ENCODE results near the gene ZNF335.
A peak's percentile ranks its signal among the peaks of the same experiment; 100 is the strongest.

Gene ZNF335

DNA sequence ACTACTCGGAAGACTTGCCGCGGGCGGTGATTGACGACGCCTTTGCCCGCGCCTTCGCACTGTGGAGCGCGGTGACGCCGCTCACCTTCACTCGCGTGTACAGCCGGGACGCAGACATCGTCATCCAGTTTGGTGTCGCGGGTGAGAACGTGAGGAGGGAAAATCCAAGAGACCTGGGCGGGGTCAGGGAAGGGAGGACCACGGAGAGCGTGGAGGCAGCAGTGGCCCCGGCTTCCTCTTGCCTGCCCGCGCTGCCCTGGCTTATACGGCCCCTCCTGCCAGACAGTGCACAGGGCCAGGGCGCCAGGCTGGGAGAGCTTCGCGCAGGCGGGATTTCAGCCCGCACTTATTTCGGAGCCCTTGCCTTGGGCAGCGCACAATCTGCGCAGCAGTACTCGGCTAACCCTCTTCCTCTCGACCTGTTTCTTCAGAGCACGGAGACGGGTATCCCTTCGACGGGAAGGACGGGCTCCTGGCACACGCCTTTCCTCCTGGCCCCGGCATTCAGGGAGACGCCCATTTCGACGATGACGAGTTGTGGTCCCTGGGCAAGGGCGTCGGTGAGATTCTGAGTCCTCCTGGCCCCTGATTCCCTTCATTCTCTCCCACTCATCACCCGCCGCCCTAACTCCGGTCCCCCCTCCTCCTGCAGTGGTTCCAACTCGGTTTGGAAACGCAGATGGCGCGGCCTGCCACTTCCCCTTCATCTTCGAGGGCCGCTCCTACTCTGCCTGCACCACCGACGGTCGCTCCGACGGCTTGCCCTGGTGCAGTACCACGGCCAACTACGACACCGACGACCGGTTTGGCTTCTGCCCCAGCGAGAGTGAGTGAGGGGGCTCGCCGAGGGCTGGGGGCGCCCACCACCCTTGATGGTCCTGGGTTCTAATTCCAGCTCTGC, 38.7 kb upstream of the ZNF335 start:
- Histone ChIP-seq H3K18ac (ENCODE audit: low read length) (no peak overlapping the region), H3K4me2 (ENCODE audit: low read length) (no peak overlapping the region)

DNA sequence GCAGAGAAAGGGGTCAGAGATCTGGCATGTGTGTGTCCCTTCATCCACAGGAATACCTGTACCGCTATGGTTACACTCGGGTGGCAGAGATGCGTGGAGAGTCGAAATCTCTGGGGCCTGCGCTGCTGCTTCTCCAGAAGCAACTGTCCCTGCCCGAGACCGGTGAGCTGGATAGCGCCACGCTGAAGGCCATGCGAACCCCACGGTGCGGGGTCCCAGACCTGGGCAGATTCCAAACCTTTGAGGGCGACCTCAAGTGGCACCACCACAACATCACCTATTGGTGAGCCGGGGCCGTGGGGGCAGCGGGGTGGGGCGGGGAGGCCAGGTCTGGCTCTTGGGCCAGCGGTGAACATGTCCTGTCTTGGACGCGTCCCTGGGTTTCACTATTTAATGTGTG, 37.8 kb upstream of the ZNF335 start:
- Histone ChIP-seq H2AK5ac (ENCODE audit: low read length) (no peak overlapping the region), H4K5ac (ENCODE audit: low read length) (no peak overlapping the region), H3K9ac (ENCODE audit: low read length) (no peak overlapping the region), H3K4me2 (ENCODE audit: low read length) (no peak overlapping the region), H3K79me2 (ENCODE audit: control insufficient read depth, insufficient read depth, low read length) (no peaks in the 10 kb centered on the region), H2BK120ac (ENCODE audit: low read depth, low read length) (no peak overlapping the region), H2BK5ac (ENCODE audit: low read length) (no peak overlapping the region), H3K27ac (ENCODE audit: low read depth, low read length) (no peak overlapping the region), H3K27me3 (ENCODE audit: insufficient read depth, low read length, poor library complexity) (no peaks in the 10 kb centered on the region), H4K8ac (ENCODE audit: low read depth, low read length) (no peak overlapping the region), H3K36me3 (ENCODE audit: control insufficient read depth, insufficient read depth, low read length) (no peaks in the 10 kb centered on the region), H3K23ac (ENCODE audit: low read length) (no peak overlapping the region), H3K4me3 (ENCODE audit: low read length) (no peak overlapping the region), H3K4me1 (ENCODE audit: control insufficient read depth, low read depth, low read length) (peaks cover 17% of the 10 kb centered on the region), H3K79me1 (ENCODE audit: low read length) (no peaks in the 10 kb centered on the region), H3K56ac (ENCODE audit: low read length) (peak overlapping the region; percentile 47), H3K4ac (ENCODE audit: low read depth, low read length) (no peak overlapping the region), H3K18ac (ENCODE audit: low read length) (no peak overlapping the region), H2BK15ac (replicated peaks; ENCODE audit: low read depth) (no peak overlapping the region)
- no peak for DNase-seq
- no CpG with 5 or more reads among the region's 20 CpGs for WGBS (ENCODE audit: extremely low coverage, insufficient coverage, low lambda C conversion rate)

More for the DNA sequence above, 38.7 kb upstream of the ZNF335 start:
- Histone ChIP-seq H3K4me3 (ENCODE audit: low read length) (no peak overlapping the region), H2BK15ac (replicated peaks; ENCODE audit: low read depth) (no peak overlapping the region), H4K5ac (ENCODE audit: low read length) (no peak overlapping the region), H3K79me1 (ENCODE audit: low read length) (no peaks in the 10 kb centered on the region), H3K9ac (ENCODE audit: low read length) (no peak overlapping the region), H3K36me3 (ENCODE audit: control insufficient read depth, insufficient read depth, low read length) (no peaks in the 10 kb centered on the region), H2BK5ac (ENCODE audit: low read length) (no peak overlapping the region), H3K56ac (ENCODE audit: low read length) (peak overlapping the region; percentile 79), H2BK120ac (ENCODE audit: low read depth, low read length) (no peak overlapping the region), H3K27ac (ENCODE audit: low read depth, low read length) (no peak overlapping the region), H3K4ac (ENCODE audit: low read depth, low read length) (no peak overlapping the region), H3K27me3 (ENCODE audit: insufficient read depth, low read length, poor library complexity) (no peaks in the 10 kb centered on the region), H3K79me2 (ENCODE audit: control insufficient read depth, insufficient read depth, low read length) (no peaks in the 10 kb centered on the region), H3K4me1 (ENCODE audit: control insufficient read depth, low read depth, low read length) (peaks cover 13% of the 10 kb centered on the region), H3K23ac (ENCODE audit: low read length) (no peak overlapping the region), H4K8ac (ENCODE audit: low read depth, low read length) (no peak overlapping the region), H2AK5ac (ENCODE audit: low read length) (peak overlapping the region; percentile 38)
- no peak for DNase-seq
- WGBS (ENCODE audit: extremely low coverage, insufficient coverage, low lambda C conversion rate) = no CpG with 5 or more reads among the region's 74 CpGs

DNA sequence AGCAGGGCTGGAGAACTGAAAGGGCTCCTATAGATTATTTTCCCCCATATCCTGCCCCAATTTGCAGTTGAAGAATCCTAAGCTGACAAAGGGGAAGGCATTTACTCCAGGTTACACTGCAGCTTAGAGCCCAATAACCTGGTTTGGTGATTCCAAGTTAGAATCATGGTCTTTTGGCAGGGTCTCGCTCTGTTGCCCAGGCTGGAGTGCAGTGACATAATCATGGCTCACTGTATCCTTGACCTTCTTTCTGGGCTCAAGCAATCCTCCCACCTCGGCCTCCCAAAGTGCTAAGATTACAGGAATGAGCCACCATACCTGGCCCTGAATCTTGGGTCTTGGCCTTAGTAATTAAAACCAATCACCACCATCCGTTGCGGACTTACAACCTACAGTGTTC, 35.7 kb upstream of the ZNF335 start:
- H3K4me2 ChIP-seq (ENCODE audit: low read length) = no peak overlapping the region
- no peak overlapping the region for H2BK15ac ChIP-seq (replicated peaks; ENCODE audit: low read depth)
- no peaks in the 10 kb centered on the region for H3K36me3 ChIP-seq (ENCODE audit: control insufficient read depth, insufficient read depth, low read length)
- H3K4ac ChIP-seq (ENCODE audit: low read depth, low read length) = no peak overlapping the region
- H3K18ac ChIP-seq (ENCODE audit: low read length) = peak overlapping the region; percentile 30
- no peak overlapping the region for H3K23ac ChIP-seq (ENCODE audit: low read length)
- H3K79me1 ChIP-seq (ENCODE audit: low read length) = no peaks in the 10 kb centered on the region
- H3K4me3 ChIP-seq (ENCODE audit: low read length) = no peak overlapping the region
- H3K4me1 ChIP-seq (ENCODE audit: control insufficient read depth, low read depth, low read length) = peaks cover 23% of the 10 kb centered on the region
- no peaks in the 10 kb centered on the region for H3K27me3 ChIP-seq (ENCODE audit: insufficient read depth, low read length, poor library complexity)
- peak overlapping the region; percentile 70 for H2BK5ac ChIP-seq (ENCODE audit: low read length)
- H4K5ac ChIP-seq (ENCODE audit: low read length) = no peak overlapping the region
- WGBS (ENCODE audit: extremely low coverage, insufficient coverage, low lambda C conversion rate) = no CpG with 5 or more reads among the region's 4 CpGs
- no peaks in the 10 kb centered on the region for H3K79me2 ChIP-seq (ENCODE audit: control insufficient read depth, insufficient read depth, low read length)
- peak overlapping the region; percentile 79 for H3K56ac ChIP-seq (ENCODE audit: low read length)
- H2AK5ac ChIP-seq (ENCODE audit: low read length) = peak overlapping the region; percentile 68
- H3K9ac ChIP-seq (ENCODE audit: low read length) = no peak overlapping the region
- H4K8ac ChIP-seq (ENCODE audit: low read depth, low read length) = no peak overlapping the region
- no peak overlapping the region for H2BK120ac ChIP-seq (ENCODE audit: low read depth, low read length)
- no peak for DNase-seq
- peak overlapping the region; percentile 32 for H3K27ac ChIP-seq (ENCODE audit: low read depth, low read length)

DNA sequence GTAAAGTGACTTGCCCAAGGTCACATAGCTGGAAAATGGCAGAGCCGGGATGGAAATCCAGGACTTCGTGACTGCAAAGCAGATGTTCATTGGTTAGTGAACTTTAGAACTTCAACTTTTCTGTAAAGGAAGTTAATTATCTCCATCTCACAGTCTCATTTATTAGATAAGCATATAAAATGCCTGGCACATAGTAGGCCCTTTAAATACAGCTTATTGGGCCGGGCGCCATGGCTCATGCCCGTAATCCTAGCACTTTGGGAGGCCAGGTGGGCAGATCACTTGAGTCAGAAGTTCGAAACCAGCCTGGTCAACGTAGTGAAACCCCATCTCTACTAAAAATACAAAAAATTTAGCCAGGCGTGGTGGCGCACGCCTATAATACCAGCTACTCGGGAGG, 35.0 kb upstream of the ZNF335 start:
- Histone ChIP-seq H2AK5ac (ENCODE audit: low read length) (no peak overlapping the region), H2BK120ac (ENCODE audit: low read depth, low read length) (peak overlapping the region; percentile 39), H3K18ac (ENCODE audit: low read length) (peak overlapping the region; percentile 46), H3K23ac (ENCODE audit: low read length) (no peak overlapping the region), H3K4me2 (ENCODE audit: low read length) (no peak overlapping the region), H2BK15ac (replicated peaks; ENCODE audit: low read depth) (no peak overlapping the region), H3K36me3 (ENCODE audit: control insufficient read depth, insufficient read depth, low read length) (no peaks in the 10 kb centered on the region), H3K27me3 (ENCODE audit: insufficient read depth, low read length, poor library complexity) (no peaks in the 10 kb centered on the region), H2BK5ac (ENCODE audit: low read length) (no peak overlapping the region), H3K56ac (ENCODE audit: low read length) (peak overlapping the region; percentile 65), H3K79me2 (ENCODE audit: control insufficient read depth, insufficient read depth, low read length) (no peaks in the 10 kb centered on the region), H3K4me1 (ENCODE audit: control insufficient read depth, low read depth, low read length) (peaks cover 23% of the 10 kb centered on the region), H3K4ac (ENCODE audit: low read depth, low read length) (no peak overlapping the region), H3K27ac (ENCODE audit: low read depth, low read length) (no peak overlapping the region), H4K5ac (ENCODE audit: low read length) (no peak overlapping the region), H3K79me1 (ENCODE audit: low read length) (no peaks in the 10 kb centered on the region), H4K8ac (ENCODE audit: low read depth, low read length) (no peak overlapping the region), H3K9ac (ENCODE audit: low read length) (no peak overlapping the region), H3K4me3 (ENCODE audit: low read length) (no peak overlapping the region)
- no CpG with 5 or more reads among the region's 11 CpGs for WGBS (ENCODE audit: extremely low coverage, insufficient coverage, low lambda C conversion rate)
- no peak for DNase-seq

DNA sequence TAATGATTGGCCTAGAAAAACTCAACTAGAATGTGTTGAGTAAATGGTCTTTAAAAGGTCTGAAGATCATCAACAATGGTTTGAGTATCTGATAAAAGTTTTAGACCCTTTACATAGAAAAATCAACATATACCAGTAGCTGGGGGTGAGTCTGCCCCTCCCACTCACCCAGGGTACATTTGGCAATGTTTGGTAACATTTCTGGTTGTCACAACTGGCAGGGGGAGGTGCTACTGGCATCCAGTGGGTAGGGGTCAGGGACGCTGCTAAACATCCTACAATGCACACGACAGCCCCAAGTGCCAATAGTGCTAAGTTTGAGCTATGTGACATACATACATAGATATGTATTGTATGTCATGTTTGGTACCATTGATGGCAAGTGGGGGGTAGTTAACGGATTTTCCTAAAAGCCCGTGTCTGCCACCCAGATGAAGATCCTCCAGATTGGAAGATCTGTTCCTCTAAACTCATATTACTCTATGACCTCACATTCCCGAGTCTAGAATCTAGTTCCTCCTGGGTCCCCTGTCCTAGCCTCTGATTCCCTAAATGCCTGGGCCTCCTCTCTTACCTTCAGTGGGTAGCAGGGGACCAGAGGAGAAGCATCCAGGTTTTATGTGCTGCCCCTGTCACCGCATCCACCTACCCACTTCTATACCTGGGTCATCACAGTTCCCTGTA, 34.2 kb upstream of the ZNF335 start:
- H2AK5ac ChIP-seq (ENCODE audit: low read length) = peak overlapping the region; percentile 88
- no peak overlapping the region for H3K23ac ChIP-seq (ENCODE audit: low read length)
- peak overlapping the region; percentile 65 for H3K56ac ChIP-seq (ENCODE audit: low read length)
- H3K9ac ChIP-seq (ENCODE audit: low read length) = no peak overlapping the region
- peak overlapping the region; percentile 46 for H3K18ac ChIP-seq (ENCODE audit: low read length)
- DNase-seq = no peak
- H2BK15ac ChIP-seq (replicated peaks; ENCODE audit: low read depth) = peak overlapping the region; percentile 5
- H3K36me3 ChIP-seq (ENCODE audit: control insufficient read depth, insufficient read depth, low read length) = no peaks in the 10 kb centered on the region
- peak overlapping the region; percentile 91 for H3K27ac ChIP-seq (ENCODE audit: low read depth, low read length)
- H4K8ac ChIP-seq (ENCODE audit: low read depth, low read length) = no peak overlapping the region
- peaks cover 23% of the 10 kb centered on the region for H3K4me1 ChIP-seq (ENCODE audit: control insufficient read depth, low read depth, low read length)
- no peak overlapping the region for H4K5ac ChIP-seq (ENCODE audit: low read length)
- H3K79me1 ChIP-seq (ENCODE audit: low read length) = no peaks in the 10 kb centered on the region
- H3K27me3 ChIP-seq (ENCODE audit: insufficient read depth, low read length, poor library complexity) = no peaks in the 10 kb centered on the region
- WGBS (ENCODE audit: extremely low coverage, insufficient coverage, low lambda C conversion rate) = no CpG with 5 or more reads among the region's 6 CpGs
- peak overlapping the region; percentile 93 for H2BK5ac ChIP-seq (ENCODE audit: low read length)
- H3K4me2 ChIP-seq (ENCODE audit: low read length) = no peak overlapping the region
- peak overlapping the region; percentile 60 for H3K4ac ChIP-seq (ENCODE audit: low read depth, low read length)
- no peaks in the 10 kb centered on the region for H3K79me2 ChIP-seq (ENCODE audit: control insufficient read depth, insufficient read depth, low read length)
- no peak overlapping the region for H3K4me3 ChIP-seq (ENCODE audit: low read length)
- H2BK120ac ChIP-seq (ENCODE audit: low read depth, low read length) = peak overlapping the region; percentile 39
